ENCODE results near the gene AKAIN1.

The AKAIN1 gene

GRCh38 chr18:5159080-5159479, 38.0 kb downstream of the AKAIN1 start:
- DNase-seq (ENCODE audit: low read depth in 3 of 3), result no peak

- no peak for DNase-seq (ENCODE audit: low read depth in 3 of 3)
These were observed 38.5 kb downstream of the AKAIN1 start for GRCh38 chr18:5158587-5158986.

- no peak for DNase-seq (ENCODE audit: low read depth in 3 of 3)
These were observed 38.9 kb downstream of the AKAIN1 start for GRCh38 chr18:5158172-5158571.

GRCh38 chr18:5155907-5156287, 41.2 kb downstream of the AKAIN1 start:
- no peak for DNase-seq (ENCODE audit: low read depth in 3 of 3)

GRCh38 chr18:5155218-5155906, 41.7 kb downstream of the AKAIN1 start:
- DNase-seq (ENCODE audit: low read depth in 3 of 3), result no peak

- DNase-seq (ENCODE audit: low read depth in 3 of 3), result no peak
These were observed 44.6 kb downstream of the AKAIN1 start for GRCh38 chr18:5152343-5153020.

- no peak for DNase-seq (ENCODE audit: low read depth in 3 of 3)
These were observed 46.2 kb downstream of the AKAIN1 start for GRCh38 chr18:5150894-5151293.

GRCh38 chr18:5146093-5146492, 51.0 kb downstream of the AKAIN1 start:
- no peak for DNase-seq (ENCODE audit: low read depth in 3 of 3)

GRCh38 chr18:5145168-5145825, 51.8 kb downstream of the AKAIN1 start:
- no peak for DNase-seq (ENCODE audit: low read depth in 3 of 3)

GRCh38 chr18:5144629-5145028, 52.4 kb downstream of the AKAIN1 start:
- no peak for DNase-seq (ENCODE audit: low read depth in 3 of 3)

GRCh38 chr18:5142859-5143258, 54.2 kb downstream of the AKAIN1 start:
- DNase-seq (ENCODE audit: low read depth in 3 of 3), result no peak

GRCh38 chr18:5142131-5142530, 54.9 kb downstream of the AKAIN1 start:
- DNase-seq (ENCODE audit: low read depth in 3 of 3), result no peak

GRCh38 chr18:5137261-5137660, 59.8 kb downstream of the AKAIN1 start:
- DNase-seq (ENCODE audit: low read depth in 3 of 3), result no peak

GRCh38 chr18:5132987-5133386, 64.1 kb downstream of the AKAIN1 start:
- no peak for DNase-seq (ENCODE audit: low read depth in 3 of 3)

- DNase-seq (ENCODE audit: low read depth in 3 of 3), result no peak
These were observed 74.8 kb downstream of the AKAIN1 start for GRCh38 chr18:5122272-5122671.

- no peak for DNase-seq (ENCODE audit: low read depth in 3 of 3)
These were observed 86.8 kb downstream of the AKAIN1 start for GRCh38 chr18:5110266-5110665.

GRCh38 chr18:5107988-5108387, 89.1 kb downstream of the AKAIN1 start:
- no peak for DNase-seq (ENCODE audit: low read depth in 3 of 3)

GRCh38 chr18:5106730-5107129, 90.3 kb downstream of the AKAIN1 start:
- no peak for DNase-seq (ENCODE audit: low read depth in 3 of 3)

GRCh38 chr18:5104246-5104645, 92.8 kb downstream of the AKAIN1 start:
- DNase-seq (ENCODE audit: low read depth in 3 of 3), result no peak

GRCh38 chr18:5103693-5104092, 93.4 kb downstream of the AKAIN1 start:
- DNase-seq (ENCODE audit: low read depth in 3 of 3), result no peak

GRCh38 chr18:5103286-5103685, 93.8 kb downstream of the AKAIN1 start:
- no peak for DNase-seq (ENCODE audit: low read depth in 3 of 3)

- no peak for DNase-seq (ENCODE audit: low read depth in 3 of 3)
These were observed 99.8 kb downstream of the AKAIN1 start for GRCh38 chr18:5097116-5097703.

- DNase-seq (ENCODE audit: low read depth in 3 of 3), result no peak
These were observed 101.8 kb downstream of the AKAIN1 start for GRCh38 chr18:5095239-5095638.

Data from stimulated activated CD4-positive, alpha-beta T cell treated with anti-CD3 and anti-CD28 coated beads, TNF-alpha, amount 100 ng/mL, for 48 hours (primary cell).